GDM1 (cell line): ENCODE results near the gene TMC5.

Source experiments
- DNase-seq: peaks from one replicate; lab custom pipeline; 2025; lab: John Stamatoyannopoulos, UW

Gene TMC5

DNA sequence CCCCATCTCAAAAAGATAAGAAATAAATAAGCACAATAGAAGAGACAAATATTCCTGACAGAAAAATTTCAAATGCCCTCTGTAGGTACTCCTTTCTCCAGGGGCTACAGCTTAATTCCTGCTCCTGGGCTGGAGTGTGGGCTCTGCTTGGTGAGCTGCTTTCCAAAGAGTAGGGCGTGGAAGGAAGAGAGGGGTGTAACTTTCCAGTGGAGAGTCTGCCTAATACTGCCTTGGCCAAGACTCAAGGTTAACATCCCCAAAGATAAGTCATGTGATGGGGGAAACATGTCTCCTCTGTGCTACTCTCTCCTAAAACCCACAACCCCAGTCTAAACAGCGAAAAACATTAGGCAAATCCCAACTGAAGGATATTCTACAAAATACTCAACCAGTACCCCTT, 42.7 kb downstream of the TMC5 start:
- no peak for DNase-seq

DNA sequence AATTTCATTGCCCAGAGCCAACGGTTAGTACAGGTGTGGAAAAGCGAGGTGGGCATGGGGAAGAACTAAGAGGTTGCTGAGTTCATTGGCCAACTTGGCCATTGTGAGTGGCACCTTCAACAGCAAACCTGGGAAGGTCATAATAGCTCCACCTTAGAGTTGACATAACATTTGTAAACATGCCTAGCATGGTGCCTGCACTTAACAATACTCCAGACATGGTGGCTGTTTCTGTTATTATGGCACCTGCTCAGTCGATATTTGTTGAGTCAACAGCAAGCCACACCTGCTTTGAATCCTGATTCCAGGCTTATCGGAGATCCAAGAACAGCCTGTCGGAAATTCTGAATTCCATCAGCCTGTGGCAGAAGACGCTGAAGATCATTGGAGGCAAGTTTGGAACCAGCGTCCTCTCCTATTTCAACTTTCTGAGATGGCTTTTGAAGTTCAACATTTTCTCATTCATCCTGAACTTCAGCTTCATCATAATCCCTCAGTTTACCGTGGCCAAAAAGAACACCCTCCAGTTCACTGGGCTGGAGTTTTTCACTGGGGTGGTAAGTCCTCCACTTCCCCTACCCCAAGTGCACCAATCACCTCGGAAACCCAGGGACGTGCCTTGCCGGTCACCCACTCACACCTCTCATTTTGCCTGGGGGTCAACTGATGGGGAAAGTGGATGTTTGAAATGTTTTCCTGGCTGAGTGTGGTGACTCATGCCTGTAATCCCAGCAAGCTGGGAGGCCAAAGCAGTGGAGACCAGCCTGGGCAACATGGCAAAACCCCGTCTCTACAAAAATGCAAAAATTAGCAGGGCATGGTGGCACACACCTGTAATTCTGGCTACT, 46.0 kb downstream of the TMC5 start:
- no peak for DNase-seq

DNA sequence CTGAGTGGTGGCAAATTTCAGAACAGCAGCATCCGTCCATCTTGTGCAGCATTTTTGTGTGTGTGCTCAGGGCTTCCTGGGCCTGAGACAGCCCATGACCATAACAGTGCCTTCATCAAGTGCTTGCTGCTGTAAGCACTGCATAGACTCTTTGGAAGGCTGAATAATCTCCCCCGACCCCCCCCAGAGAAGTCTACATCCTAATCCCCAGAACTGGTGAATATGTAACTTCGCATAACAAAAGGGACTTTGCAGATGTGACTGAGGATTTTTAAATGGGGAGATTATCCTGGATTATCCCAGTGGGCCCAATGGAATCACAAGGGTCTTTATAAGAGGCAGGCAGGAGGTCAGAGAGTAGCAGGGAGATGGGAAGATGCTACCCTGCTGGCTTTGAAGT, 50.6 kb downstream of the TMC5 start:
- no peak for DNase-seq

DNA sequence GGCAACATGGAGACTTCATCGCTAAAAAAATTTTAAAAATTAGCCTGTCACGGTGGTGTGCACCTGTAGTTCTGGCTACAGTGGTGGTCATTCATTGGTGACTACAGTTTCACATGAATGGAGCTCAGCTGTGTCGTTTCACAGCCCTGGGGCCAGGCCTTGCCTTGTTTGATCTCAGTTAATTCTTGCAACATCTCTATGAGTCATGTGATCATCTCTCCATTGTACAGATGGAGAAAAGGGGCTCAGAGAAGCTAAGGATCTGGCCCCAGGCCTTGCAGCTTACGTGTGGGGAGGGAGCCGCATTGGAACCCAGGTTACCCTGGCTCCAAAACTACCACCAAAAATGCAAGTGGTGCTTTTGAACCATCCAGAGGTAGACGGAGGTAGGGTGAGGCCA, 54.8 kb downstream of the TMC5 start:
- no peak for DNase-seq

DNA sequence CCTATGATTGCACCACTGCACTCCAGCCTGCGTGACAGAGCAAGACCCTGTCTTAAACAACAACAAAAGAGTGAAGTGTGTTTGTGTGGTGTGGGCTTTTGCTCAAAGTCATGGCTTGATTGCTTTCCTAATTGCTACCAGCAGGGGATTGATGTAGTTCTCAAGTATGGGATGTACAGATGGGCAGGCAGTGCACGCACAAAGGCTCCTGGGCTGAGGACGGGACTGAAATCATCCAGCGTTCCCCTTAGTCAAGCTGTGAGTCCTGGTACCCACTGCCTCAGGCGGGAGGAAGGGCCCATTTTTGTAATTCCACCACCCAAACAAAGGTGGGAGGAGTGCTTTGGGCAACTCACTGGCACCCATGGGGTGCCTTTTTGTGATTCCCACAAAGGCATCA, 56.9 kb downstream of the TMC5 start:
- no peak for DNase-seq

DNA sequence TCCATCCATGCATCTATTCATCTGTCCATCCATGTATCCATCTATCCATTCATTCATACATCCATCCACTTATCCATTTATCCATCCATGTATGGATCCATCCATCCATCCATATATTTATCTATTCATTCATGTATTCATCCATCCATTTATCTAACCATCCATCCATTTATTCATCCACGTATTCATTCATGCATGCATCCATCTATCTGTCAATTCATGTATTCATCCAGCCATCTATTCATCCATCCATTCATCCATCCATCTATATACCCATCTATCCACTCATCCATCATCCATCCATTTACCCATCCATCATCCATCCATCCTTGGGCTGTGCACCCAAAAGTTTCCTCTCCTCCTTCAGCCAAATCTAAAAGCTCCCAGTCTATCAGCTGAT, 60.8 kb downstream of the TMC5 start:
- no peak for DNase-seq

DNA sequence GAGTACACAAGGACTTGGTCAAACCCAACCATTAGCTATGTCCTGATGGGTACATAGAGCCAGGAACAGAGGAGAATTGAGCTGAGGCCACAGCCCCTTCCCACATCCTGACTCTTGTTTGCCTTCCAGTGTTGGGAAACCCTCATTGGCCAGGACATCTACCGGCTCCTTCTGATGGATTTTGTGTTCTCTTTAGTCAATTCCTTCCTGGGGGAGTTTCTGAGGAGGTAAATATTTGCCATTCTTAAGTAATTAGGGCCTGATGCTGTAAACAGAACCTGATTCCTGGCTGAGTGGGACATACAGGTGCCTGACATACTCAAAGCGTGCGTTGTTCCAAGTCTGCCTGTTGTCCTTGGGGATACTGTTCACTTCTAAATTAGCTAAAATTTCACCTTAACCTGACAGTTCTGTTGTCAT, 61.6 kb downstream of the TMC5 start:
- no peak for DNase-seq

DNA sequence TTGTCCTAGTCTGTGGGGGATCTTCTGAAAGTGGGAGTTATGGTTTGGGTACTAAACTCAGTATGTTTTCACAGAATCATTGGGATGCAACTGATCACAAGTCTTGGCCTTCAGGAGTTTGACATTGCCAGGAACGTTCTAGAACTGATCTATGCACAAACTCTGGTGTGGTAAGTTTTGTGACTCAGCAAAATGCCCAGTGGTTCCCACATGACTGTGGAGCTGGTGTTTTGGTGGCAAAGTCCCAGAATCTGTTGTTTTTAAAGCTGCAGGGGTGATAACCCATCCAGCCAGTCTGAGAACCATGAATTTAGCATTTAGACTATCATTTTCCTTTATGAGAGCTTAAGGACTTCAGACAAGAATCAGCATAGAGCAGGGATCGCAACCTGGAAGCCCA, 63.6 kb downstream of the TMC5 start:
- no peak for DNase-seq

DNA sequence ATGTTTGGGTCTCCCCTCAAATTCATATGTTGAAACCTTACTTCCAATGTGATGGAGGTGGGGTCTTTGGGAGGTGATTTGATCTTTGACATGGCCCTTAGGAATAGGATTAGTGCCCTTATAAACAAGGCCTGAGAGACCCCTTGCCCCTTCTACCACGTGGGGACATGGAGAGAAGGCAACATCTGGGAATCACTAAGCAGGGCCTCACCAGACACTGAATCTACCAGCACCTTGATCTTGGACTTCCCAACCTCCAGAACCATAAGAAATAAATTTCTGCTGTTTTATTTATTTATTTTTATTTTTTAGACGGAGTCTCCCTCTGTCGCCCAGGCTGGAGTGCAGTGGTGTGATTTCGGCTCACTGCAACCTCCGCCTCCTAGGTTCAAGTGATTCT, 64.1 kb downstream of the TMC5 start:
- DNase-seq, result no peak

DNA sequence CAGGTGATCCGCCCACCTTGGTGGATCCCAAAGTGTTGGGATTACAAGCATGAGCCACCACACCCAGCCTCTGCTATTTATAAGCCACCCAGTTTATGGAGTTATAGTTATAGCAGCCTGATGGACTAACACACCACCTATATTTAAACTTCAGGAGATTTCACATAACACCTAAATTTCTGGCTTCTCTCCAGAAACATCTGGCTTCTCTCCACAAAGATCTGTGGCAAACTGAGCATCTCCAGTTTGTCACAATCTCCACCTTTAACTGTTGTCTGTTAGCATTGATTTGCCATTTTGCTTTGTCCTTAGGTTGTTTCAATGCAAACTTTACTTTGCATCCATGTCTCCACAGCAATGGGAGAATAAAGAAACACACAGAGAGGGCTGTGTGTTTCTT, 64.6 kb downstream of the TMC5 start:
- no peak for DNase-seq

DNA sequence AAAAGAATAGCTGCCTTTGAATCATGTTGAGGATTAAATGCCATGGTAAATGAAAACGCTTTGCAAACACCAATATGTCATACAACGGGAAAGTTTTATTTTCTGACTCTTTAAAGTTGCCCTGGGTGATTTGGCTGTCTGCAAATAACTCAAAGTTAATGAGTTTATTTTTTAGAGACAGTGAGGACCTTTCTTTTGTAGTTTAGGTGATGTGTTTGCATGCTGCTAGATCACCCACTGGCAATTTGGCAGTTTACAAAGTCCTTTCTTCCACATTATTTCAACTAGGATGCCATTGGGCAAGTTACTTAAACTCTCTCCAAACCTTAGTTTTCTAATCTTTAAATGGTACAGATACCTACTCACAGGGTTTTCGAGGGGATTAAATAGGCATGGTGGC, 66.4 kb downstream of the TMC5 start:
- no peak for DNase-seq

DNA sequence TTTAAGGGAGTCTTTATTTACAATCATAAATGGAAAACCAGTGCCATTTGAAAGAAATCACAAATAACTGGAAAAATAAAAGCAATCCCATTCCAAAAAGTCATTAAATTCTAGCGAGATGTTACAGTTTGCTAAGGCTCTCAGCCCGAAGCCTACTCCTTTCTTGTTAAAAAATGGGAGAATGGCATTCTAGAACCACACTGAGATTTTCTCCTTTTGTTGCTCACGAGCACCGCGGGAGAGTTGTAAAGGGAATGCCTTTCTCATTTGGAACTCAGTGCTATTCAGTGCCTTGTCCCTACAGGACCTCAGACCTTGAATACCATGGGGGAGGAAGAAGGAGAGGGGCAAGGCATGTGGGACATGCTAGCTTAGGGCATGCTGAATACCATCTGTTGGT, 67.9 kb downstream of the TMC5 start:
- DNase-seq, result no peak

DNA sequence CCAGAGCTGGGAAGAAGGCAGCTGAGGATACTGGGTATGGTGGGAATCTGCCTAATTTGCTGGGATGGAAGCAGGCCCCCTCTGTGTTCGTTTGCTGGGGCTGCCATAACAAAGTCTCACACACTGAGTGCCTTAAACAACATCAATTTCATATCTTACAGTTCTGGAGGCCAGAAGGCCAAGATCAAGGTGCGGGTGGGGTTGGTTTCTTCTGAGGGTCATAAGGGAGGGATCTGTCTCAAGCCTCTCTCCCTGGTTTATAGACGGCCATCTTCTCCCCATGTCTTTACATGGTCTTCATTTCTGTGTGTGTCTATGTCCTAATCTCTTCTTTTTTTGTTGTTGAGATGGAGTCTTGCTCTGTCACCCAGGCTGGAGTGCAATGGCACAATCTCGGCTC, 68.4 kb downstream of the TMC5 start:
- no peak for DNase-seq

DNA sequence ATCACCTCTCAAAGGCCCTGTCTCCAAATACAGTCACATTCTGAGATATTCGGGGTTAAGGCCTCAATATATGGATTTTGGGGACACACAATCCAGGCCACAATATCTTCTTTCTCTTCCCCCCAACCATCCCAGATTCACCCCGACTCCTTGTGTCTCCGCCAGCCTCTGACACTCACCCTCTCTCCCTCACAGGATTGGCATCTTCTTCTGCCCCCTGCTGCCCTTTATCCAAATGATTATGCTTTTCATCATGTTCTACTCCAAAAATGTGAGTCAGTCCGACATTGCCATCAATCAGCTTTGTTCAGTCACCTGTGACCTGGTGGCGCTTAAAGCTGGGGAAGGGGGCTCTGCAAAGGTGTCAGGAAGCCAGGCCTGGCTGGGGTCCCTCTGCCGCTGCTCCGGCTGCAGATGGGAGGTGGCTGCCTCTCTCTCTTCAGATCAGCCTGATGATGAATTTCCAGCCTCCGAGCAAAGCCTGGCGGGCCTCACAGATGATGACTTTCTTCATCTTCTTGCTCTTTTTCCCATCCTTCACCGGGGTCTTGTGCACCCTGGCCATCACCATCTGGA, 69.2 kb downstream of the TMC5 start:
- no peak for DNase-seq

DNA sequence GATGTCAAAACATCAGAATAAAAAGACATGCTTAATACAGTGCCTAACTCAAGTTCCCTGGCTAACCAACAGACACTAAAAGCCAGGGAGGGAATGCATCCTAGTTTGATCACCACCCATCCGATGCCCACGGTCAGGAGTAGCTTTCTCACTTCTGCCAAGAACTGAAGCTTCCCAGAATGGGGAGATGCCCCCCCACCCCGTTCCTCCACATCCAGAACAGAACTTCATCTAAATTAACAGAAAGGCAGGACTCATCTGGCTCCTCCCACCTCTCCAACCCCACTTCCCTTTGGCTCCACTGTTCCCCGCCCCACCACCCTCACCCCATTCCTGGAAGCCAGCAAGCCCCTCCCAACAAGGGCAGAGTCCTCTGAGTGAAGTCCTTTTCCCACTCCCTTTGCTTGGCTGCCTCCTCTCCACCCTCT, 70.5 kb downstream of the TMC5 start:
- no peak for DNase-seq

DNA sequence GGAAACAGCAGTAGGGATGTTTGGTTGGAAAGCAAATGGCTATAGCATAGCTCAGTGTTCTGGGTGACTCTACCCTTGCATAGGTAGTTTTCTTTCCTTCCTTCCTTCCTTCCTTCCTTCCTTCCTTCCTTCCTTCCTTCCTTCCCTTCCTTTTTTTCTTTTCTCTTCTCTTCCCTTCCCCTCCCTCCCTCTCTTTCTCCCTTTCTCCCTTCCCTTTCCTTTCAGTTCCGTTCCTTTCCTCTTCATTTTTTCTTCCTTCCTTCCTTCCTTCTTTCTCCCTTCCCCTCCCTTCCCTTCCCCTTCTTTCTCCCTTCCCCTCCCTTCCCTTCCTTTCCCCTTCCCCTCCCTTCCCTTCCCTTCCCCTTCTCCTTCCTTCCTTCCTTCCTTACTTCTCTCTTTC, 72.9 kb downstream of the TMC5 start:
- no peak for DNase-seq

DNA sequence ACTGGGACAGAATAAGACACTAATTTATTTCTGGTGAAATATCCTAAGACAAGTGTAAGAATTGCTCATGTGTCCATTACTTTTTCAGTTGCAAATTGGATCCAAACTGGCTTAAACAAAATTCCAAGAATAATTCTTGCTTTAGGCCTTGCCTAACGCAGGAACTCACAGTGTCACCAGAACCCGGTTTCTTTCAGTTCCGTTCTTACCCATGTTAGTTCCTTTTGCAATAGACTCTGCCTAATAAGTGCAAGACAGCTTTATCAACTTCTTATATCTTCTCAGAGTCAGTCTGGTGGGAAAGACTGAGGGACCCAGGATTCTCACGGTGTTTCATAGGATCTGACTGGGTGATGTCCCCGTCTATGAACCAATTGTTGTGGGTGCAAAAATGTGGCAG, 79.5 kb downstream of the TMC5 start:
- no peak for DNase-seq

DNA sequence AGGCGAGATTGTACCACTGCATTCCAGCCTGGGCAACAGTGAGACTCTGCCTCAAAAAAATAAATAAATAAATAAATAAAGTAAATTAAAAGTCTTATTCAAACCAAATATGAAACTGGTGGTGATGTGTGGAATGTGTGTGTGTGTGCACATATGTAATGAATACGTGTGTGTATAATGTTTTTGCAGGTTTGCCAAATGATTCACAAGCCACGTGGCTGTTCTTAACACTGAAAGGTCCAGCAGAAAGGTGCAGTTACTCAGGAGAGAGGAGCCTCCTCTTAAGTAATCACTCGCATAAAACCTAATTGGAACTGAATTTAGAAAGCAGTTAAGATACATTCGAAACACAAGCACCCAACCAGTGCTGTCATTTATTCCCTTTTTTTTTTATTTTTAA, 81.3 kb downstream of the TMC5 start:
- DNase-seq, result no peak

DNA sequence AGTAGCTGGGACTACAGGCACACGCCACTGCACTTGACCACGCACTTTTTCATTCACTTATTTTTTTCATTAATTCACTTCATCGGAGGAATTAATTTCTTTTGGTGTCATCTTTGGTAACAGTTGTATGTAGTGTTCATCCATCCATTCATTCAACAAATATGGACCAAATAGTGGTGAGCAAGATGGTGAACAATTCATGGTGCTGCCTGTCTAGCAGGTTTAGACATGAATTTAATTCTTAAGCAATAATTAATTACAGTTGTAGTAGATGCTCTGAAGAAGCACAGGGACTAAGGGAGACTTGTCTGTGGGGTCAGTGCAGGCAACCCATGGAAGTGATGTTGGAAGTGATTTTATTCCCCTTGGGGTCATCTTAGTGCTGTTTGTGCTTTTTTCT, 81.8 kb downstream of the TMC5 start:
- DNase-seq, result no peak

DNA sequence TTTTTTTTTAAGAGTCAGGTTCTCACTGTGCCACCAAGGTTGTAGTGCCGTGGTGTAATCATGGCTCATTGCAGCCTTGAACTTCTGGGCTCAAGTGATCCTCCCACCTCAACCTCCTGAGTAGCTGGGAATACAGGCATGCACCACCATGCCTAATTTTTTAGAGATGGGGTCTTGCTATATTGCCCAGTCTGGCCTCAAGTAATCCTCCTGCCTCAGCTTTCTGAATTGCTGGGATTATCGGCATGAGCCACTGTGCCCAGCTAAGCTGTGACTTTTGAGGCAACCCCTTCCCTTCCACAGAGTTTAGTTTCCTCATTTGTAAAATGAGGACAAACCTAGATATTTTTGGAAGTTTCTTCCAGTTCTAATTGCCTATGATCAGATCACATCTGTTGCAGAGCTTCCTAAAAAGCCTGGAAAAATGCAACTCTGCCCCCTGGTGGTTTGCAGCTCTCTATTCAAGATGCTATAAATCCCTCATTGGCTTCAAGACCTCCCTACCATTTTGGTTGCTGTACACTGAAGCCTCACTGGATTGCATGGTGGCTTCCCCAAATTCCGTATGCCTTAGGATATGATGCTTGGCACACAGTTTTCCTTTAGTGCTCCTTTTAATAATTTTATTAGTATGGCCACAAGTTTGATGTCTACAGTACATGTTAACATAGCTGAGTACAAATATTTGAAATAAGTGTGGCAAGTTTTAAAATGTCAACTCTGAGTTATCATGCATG, 84.9 kb downstream of the TMC5 start:
- peak; percentile 6 for DNase-seq

DNA sequence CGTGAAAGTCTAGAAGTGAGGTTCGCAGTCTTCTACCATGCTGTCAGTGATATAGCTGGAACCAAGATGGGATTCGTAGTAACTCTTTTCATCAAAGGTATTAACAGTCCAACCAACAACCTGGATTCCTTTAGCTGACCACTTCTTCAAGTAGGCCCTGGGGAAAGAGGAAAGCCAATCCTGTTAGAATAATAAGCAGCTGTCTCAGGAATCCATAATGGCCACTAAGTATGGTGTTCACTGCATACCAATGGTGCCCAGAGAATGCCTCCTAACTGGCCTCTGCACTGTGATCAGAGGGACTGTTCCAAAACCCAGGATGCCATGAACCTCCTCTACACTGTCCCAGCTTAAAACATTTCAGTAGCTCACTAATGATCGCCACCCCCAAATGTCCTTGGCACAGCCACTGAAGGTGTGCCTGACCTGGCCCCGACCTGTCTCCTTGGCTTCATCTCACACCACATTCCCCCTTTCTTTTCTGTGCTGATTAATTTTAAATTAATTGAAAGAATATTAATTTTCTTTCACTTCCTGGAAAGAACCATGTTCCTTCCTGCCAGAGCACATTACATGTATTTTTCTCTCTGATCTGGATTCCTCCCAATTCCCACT, 85.9 kb downstream of the TMC5 start:
- DNase-seq, result no peak

DNA sequence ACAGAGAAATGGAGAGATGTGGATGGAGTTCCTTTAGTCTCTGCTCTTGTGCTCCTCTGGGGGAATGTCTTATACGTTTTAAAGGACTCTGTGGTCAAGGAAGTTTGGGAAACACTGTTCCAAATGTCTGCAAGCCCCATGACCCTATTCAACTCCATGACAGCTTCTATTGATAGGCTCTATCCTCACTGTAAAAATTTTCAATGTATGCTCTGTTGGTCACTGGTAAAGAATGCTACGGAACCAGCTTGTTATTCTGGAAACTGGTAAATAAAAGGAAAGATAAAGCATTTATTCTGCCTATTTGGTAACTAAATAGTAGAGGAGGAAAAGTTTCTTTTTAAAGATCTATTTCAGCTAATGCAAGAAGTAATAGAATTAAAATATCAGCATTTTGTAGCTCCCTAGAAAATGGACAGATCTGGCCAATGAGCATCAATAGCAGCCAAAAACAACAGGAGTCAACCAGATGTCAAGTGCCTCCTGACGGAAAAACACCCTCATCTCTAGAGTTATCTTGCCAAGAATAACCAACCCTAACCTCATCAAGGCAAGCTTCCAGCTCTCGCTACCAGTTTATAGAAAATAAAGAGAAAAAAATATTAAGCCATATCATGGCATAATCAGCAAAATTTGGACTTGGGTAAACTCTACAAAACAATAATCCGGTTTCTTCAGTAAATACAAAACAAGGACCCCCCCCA, 88.1 kb downstream of the TMC5 start:
- no peak for DNase-seq
